H54 (cell line): ENCODE data around the gene PAXIP1.

Experiments used
- DNase-seq: peaks from one replicate; pipeline ENCODE4 v3.0.0; 2011; ENCODE audit warnings: low spot score, mixed read lengths; ENCODE audit not compliant: insufficient read length
- FAIRE-seq: peaks from 3 replicates; lab custom pipeline; 2011; peaks lifted over from hg19 to GRCh38; lab: Jason Lieb, UNC
- POLR2A ChIP-seq: IDR thresholded peaks from 2 replicates; pipeline ENCODE4 v1.6.1; 2011; ENCODE audit warnings: low read depth, mild to moderate bottlenecking, low read length

Gene PAXIP1

DNA sequence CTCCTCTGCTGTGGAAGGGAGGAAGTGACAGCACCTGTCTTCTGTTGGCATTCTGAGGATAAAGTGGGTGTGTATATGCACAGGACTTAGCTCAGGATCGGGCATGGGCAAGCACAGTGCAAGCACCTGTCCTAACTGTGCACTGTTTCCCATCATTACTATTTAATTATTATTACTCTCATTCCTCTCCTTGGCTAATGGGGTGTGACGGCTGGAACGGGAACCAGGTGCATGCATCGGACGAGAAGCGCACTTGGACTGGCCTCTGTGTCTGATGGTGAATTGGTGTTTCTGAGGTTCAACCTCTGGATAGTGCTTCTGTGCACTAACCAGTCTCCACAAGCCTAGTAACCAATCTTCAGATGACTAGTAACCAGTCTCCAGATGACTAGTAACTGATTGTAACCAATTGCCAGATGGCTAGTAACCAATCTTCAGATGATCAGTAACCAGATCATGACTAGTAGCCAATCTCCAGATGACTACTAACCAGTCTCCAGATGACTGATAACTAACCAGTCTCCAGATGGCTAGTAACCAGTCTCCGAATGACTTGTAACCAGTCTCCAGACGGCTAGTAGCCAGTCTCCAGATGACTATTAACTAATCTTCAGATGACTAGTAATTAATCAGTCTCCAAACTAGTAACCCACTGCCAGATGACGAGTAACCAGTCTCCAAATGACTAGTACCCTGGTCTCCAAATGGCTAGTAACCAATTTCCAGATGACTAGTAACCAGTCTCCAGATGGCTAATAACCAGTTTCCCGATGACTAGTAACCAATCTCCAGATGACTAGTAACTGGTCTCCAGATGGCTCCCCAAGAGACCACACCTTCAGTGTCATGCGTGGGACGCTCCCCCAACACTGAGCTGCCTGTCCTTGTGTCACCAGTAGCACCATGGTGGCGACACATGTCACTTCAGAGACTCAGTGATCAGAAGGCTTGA, 85.8 kb downstream of the PAXIP1 start:
- FAIRE-seq: no peak
- no peak for TF ChIP-seq POLR2A
- DNase-seq: no peak

DNA sequence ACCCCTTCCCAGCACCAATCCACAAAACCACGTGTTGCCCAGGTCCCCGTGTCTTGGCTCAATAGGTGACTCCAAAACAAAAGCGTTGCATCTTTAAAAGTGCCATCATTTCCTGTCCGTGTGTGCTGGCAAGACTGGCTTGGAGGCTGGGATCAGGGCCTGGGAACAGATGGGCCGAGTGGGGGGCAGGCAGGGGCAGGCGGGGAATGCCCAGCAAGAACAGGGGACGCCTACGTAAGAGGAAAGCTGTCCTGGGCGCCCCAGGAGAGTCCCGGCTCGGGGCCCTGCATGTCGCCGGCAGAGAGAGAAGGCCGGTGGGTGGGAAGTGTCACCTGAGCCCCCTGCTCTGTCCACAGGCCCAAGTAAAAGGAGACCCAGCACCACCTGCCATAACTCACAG, 86.5 kb downstream of the PAXIP1 start:
- FAIRE-seq: no peak
- DNase-seq: no peak
- TF ChIP-seq POLR2A: no peak

DNA sequence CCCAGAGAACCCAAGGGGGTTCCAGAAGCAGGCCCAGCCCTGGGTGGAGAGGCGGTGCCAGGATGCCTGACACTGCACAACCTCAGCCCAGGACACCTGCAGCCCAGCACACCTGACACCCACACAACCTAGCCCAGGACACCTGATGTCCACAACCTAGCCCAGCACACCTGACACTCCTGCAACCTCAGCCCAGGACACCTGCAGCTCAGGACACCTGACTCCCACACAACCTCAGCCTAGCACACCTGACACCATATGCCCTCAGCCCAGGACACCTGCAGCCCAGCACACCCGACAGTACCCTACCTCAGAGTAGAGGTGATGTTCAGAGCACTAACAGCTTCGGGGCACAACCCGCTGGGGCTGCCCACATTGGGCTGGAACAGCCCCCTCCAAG, 87.3 kb downstream of the PAXIP1 start:
- no peak for TF ChIP-seq POLR2A
- FAIRE-seq (no peak), DNase-seq (no peak)

DNA sequence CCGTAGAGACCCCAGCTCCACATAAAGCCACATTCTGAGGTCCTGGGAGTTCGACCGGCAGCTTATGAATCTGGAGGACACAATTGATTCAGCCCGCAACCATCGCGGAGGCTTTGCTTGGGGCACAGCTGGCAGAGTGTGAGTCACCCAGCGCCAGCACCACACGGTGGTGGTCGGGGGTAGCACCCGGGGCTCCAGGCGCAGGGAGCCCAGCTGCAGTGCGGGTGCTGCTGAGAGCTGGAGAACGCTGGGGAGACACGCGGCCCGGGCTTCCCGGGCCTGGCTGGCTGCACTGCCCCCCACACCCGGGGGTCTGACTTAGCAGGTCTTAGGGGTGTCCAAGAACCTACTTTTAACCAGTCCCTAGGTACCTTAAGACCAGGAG, 87.9 kb downstream of the PAXIP1 start:
- FAIRE-seq: no peak
- no peak for DNase-seq
- TF ChIP-seq POLR2A: no peak

DNA sequence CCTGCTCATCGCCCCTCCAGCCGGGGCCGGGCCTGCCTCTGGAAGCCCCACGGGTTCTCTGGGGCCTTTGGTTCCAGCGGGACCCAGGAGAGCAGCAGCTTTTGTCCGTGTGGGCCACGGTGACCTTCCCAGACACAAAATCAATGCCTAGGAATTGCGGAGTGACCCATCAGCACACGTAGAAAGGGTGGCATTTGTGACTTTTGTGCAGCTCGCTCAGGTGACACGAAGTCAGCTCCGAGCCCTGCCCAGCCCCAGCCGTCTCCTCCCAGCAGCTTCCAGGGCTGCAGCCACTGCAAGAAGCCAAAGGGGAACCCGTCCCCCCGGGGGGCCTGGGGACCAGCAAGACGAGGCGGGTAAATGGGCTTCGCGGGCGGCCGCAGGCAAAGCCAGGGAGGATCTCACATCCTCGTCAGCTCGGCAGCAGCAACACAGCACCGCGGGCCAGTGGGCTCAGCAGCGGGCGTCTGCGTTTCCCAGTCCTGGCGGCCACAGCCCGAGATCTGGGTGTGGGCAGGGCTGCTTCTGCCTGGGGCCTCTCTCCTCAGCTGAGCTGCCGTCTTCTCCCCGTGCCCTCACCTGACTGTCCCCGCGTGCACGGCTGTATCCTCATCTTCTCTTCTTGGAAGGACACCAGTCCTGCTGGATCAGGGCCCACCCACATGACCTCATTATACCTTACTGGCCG, 88.5 kb downstream of the PAXIP1 start:
- DNase-seq (no peak), FAIRE-seq (no peak)
- no peak for TF ChIP-seq POLR2A

DNA sequence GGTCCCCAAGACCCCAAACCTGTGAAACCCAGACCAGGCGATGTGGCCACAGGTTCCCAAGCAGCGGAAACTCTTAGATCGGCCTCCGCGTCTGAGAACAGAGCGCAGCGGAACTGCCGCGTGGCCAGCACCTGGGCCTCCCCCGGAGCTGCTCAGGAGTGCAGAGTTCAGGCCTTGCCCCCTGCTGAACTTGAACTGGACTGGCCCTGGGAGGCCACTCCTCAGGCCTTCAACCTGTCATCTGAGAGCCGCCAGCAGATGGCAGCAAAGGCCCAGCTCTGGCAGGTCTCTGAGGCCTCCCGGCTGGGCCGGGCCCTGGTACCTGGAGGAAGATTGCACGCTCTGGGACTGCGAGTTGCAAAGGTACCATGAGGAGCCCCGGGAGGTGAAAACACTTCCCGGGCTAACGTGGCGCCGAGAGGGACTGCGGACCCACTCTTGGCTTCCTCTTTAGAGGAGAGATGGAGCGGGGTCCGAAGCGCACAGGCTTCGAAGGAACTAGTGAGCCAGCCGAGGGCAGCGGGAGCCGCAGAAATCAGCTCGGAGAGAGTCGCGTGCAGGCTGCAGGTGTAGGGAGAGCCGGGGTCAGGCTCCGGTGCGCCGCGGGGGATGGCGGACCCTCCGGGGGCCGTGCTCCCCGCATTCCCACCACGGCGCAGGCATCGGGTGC, 89.2 kb downstream of the PAXIP1 start:
- DNase-seq (peak; percentile 82), FAIRE-seq (no peak)
- no peak for TF ChIP-seq POLR2A

DNA sequence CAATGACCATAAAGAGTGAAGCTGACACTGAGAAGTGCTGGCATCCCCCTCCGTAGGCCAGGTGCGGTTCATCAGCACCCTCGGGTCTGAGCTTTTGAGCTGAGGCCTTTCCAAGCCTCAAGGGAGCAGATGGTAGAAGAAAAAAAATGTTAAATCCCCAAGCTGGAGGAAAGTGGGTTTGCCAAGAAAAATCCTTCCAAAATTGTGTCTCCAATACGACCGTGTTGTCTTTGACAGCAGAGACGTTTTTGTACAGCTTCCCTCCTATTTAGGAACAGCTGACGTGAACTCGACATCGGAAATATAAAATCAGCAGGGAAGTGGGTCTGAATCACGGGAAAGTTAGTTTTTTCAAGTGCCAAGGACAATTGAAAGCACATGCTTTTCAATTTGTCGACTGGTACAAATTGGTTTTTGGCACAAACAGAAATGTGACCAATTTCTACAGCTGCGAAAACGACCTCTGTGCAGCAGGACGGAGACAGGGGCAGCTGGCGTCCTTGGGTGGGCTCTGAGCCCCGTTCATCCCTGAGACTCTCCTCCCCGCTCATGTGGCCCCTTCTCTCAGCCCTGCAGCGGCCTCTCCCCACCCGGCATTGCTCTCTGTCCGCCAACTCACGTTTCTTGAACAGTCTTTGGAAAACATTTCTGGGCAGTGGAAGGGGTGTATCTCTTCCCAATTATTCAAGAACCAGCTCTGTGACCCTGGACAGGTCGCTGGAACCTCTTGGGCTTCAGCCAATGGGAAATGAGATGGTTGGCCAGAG, 89.9 kb downstream of the PAXIP1 start:
- TF ChIP-seq POLR2A: no peak
- FAIRE-seq: no peak
- no peak for DNase-seq

DNA sequence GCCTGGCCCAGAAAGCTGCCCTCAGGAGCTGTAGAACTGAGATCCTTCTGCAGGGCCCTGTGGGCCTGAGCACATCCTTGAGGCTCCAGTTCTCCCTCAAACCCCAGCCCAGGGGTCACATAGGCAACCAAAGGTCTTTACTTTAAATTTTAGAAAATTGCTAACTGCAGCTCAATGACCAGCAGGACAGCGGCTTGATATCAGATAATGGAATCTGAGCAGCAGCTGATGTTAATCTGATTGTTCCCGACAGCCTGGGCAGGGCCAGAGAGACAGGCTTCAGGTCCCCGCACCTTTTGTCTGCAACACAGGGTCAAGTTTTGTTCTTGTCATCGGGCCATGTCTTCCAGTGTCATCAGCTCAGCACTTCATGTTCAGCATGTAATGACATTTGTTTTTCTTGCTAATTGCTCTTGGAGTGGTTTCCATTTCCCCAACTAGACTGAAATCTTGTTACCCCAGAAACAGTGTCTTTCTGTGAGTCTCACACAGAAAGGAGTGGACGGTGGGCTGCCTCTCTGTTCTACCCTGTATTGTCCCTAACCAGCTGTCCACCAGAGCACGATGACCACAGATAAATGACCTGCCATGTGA, 91.0 kb downstream of the PAXIP1 start:
- no peak for FAIRE-seq

DNA sequence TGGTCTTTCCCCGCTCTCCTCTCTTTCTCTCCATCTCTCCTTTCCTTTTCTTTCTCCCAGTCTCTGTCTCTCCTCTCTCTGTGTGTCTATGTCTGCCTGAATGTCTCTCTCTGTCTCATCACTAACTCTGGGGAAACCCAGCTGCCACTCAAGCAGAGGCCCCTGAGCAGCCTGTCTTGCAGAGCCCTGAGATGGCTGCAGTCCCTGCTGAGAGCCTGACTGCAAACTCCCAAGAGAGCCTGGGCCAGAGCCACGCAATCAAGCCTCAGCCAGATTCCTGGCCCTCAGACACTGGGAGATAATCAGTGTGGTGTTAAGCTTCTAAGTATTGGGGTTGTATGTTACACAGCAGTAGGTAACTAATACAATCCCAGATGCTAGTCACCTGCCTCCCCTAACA, 91.5 kb downstream of the PAXIP1 start:
- no peak for FAIRE-seq
- no peak for DNase-seq
- TF ChIP-seq POLR2A: no peak

More for the DNA sequence above, 91.0 kb downstream of the PAXIP1 start:
- TF ChIP-seq POLR2A: no peak
- no peak for DNase-seq

DNA sequence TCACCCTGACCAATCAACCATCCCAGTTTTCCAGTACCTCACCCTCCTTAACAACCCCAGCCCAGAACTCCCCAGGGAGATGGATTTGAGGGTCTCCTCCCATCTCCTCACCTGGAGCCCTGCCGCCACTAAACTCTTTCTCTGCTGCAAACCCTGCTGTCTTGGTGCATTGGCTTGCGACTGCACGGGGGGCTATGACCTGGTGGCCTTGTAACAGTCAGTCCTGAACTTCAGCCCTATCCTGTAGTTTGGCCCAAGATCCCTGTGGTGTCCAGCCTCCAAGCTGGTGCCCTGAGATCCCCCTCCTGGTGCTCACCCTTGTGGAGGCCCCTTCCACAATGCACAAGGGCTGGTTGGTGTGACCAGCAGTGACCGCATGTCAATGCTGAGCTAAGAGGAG, 91.9 kb downstream of the PAXIP1 start:
- FAIRE-seq: no peak
- DNase-seq: no peak
- TF ChIP-seq POLR2A: no peak

DNA sequence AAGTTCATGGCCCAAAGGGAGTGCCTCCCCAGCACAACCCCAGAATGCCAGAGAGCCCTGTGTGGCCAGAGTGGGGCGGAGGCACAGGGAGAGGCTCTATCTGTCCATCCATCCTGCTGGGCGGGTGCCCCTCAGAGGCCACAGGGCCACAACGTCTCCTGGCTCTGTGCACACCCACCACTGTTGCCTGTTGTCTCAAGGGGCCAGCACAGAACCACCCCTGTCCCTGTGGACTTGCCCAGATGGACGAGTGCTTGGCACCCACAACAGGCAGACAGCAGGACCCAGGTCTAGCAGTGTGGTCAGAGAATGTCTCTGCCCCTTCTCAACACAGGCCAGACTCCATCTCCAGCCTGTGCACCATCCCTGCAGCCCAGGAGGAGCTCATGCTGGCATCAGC, 92.8 kb downstream of the PAXIP1 start:
- DNase-seq (no peak), FAIRE-seq (no peak)
- TF ChIP-seq POLR2A: no peak

DNA sequence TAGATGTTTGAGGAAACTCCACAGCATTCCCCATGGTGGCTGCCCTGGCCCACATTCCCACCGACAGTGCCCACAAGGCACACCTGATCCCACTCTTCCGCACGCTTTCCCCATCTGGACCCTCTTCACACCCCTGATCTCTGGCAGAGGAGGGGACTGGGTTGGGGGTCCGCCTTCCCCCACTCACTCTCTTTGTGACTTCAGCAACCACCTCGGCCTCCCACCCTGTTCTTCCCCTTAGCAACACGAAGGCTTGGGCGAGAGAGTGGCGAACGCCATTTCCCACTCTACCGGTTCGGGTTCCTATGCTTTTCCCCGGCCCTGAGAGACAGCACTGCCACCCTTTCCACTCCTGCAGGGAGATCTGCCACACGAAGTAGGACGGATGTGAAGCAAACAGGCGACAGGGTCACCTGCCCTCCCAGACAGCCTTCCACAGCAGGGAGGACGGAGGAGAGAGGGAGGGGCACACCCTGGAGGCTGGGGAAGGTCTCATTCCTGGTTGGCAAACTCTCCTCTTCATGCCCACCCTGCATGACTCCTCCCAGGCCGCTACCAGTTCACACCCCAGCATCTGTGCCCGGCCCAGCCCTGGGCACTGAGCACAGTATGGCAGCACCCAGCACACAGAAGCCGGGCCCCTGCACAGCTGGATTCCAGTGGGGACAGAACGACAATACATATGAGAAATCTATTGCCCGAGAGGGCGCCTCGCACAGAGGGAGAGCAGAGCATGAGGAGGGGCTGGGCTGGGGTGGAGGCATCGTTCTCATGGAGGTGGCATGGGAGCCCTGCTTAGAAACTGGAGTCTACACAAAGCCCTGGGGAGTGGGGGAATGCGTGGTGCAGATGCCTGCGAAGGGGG, 93.5 kb downstream of the PAXIP1 start:
- FAIRE-seq: no peak
- no peak for DNase-seq
- no peak for TF ChIP-seq POLR2A
